Activated CD8-positive, alpha-beta memory T cell treated with anti-CD3 and anti-CD28 coated beads for 24 hours (primary cell): ENCODE results near the gene PDGFRB.

Experiments used
- DNase-seq: peaks from one replicate; pipeline ENCODE4 v3.0.0-alpha.2; 2020

The PDGFRB gene

DNA sequence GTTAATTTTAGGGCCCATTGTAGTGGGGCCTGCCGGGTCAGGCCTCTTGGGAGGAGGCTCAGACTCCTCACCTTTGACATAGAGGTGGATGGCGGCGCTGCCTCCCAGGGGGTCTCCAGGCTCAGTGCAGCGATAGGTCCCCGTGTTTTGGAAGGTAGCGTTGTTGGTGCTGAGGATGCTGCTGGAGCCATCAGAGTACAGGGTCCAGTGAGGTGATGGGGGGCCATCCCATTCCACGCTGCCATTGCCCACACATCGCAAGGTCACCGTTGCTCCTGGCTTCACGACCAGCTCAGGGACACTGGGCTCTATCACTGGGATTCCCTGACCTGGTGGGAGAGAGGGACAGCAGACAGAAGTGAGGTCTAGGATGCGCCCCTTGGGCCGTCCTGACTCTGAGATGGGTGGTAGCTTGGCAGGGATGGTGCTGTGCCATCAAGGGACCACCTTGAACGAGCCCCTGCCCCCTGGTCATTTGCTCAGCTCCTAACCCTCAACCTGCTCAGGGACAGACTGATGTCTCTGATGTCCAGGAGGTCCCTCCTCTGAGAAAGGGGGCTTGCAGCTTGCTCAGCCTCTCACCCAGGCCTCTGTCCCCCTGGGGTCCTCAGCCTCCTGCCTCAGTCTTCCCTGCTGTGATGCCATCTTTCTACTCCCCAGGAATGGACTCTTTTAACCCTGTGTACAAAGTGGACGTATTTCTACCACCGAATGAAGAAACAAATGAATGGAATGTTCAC, 74.8 kb downstream of the PDGFRB start:
- peak; percentile 37 for DNase-seq

DNA sequence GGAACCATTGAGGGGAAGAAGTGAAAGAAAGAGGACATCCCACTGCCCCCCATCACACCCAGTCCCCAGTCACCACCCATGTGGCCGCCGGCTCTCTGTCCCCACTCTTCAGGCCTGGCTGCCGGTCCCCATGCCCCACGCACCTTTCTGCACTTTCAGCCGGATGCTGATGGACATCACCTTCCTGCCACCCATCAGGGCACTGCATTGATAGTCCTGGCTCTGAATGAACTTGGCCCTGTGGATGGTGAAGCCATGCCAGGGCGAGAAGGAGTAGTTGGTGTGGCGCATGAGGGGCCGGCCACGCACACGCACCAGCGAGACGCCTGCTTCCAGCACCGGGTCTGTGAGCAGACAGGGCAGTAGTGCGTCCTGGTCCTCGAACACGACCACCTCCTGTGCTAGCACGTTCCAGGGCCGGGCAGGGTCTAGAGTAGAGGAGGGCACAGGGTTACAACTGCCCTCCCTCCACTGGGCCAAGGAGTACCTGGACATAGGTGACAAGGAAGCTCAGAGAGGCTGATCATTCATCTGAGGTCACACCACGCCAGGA, 75.7 kb downstream of the PDGFRB start:
- peak; percentile 47 for DNase-seq

DNA sequence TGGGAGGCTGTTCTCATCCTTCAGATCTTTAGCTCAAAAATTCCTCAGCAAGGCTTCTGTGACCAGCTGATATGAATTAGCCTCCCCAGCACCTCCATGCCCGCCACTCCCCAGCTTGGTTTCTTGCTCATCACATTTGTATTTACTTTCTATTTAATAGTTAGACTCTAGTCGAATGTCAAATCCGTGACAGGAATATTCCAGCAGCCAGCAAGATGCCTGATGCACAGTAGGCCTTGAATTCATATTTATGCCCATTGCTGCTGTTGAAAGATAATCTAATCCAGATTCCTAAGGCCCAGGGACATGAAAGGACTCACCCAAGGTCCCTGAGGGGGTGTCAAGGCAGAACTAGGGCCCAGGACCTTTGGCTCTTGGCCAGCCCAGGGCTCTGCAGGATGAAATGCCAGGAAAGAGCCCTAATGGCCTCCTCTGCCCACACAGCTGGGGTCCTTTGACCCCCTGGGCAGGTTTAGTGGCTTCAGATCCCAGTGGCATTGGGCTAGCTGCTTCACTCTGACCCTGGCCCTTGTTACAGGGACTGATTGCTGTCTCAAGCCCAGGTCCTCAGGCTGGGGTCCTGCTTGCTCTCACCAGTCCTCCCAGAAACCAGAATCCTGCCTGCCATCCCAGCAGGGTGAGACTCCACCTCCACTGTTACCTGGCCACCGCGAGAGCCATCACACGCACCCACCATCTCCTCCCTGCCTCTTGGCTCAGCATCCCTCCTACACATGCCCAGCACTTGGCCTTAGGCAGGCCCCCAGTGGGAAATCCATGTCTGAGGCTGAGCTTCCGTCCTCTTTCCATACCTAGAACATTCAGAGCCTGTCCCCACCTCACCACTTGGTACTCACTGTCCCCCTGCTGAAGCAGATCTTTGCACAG, 76.6 kb downstream of the PDGFRB start:
- DNase-seq: peak; percentile 30

DNA sequence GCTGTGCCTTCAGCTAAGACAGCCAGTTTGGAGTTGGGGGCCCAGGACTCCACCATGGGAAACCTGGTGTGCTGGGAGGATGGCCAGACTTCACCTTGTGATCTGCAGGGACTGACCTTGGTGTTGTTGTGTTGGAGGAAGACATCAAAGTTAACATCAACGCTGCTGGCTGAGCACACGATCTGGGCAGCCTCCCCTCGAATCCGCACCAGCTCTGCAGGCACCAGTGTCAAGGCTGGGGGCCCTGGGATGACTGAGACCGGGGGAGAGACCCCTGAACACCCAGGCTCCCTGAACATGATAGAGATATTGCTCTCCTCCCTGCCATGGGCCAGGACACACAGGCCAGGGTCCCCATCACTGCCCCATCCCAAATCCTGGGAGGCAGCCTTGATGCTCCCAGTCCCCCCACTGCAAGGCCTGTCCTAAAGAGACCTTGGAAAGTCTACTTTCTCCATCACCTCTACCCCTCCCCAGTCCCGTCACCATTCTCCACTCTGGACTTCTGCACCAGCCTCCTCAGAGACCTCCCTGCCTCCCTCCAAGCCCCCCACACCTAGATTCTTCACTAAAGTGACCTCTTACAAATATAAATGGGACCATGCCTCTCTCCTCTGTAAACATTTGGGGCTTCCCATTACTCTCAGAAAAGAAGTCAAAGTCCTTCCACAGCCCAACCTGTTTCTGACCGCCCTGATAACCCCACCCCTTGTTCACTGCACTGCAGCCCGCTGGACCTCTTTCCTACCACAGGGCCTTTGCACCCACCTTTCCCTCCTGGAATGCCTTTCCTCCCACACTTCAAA, 77.4 kb downstream of the PDGFRB start:
- DNase-seq: peak; percentile 45

DNA sequence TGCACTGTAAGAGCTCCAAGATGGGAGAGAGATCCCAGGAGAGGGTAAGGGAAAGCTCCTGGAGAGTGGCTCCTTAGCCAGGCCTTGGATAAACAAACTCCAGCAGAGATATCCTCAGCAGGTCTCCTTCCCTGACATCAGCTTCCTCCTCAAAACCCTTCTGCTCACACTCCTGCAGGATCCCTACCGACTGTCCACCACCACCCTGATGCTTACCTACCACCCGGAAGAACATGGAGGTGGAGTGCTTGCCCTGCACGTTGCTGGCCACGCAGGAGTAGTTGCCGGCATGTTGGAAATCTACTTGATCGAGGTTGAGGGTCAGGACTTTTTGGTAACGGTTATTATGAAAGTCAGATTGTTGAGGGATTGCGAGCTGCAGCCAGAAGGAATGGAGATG, 78.6 kb downstream of the PDGFRB start:
- peak; percentile 41 for DNase-seq

DNA sequence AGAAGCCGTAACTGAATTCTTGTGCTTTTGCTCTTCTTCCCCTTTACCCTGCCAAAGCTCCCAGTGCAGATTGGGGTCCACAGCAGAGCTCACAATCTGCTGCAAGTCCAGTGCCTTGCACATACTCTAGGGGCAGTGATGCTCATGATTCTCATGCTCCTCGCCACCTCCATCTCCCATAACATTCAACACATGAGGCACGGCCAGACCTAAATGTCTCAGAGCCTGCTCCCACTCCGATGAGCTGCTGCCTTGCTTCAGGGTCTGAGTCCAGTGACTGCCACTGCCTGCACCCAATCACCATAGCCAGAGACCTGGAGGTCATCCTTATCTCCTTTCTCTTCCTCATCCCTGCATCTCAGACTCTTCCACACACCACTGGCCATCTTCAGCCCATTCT, 79.8 kb downstream of the PDGFRB start:
- peak; percentile 19 for DNase-seq

DNA sequence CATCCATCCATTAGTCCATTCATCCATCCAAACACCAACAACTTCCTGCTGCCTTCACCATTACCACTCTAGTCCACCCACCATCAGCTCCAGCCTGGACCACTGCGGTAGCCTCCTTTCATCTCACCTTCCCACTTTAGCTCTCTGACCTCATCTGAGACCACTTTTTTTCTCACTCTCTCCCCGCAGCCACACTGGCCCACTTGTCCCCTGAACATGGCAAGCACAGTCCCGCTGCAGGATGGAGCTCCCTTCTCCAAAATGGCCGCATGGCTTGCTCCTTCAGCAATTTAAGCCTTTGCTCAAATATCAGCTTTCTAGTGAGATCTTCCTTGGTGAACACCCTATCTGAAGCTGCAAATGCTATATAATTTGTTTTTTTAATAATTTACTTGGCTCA, 80.4 kb downstream of the PDGFRB start:
- peak; percentile 13 for DNase-seq

DNA sequence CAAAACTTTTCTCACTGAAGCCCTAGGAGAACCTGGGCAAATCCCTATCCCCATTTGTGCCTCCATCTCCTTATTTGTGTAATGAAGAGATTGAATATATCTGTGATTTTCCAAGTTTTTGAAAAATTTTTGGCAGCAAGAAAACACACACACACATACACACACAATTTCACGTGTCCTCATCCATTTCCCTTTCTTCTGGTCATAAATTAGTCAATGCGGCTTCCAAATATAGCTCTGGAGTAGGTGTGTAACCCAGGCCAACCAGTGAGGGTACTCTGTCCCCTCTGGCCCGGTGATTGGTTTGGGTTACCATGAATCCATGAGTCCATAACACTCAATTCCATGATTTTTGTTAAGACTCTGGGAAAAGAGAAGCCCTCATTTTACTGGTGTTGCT, 82.0 kb downstream of the PDGFRB start:
- DNase-seq: no peak

DNA sequence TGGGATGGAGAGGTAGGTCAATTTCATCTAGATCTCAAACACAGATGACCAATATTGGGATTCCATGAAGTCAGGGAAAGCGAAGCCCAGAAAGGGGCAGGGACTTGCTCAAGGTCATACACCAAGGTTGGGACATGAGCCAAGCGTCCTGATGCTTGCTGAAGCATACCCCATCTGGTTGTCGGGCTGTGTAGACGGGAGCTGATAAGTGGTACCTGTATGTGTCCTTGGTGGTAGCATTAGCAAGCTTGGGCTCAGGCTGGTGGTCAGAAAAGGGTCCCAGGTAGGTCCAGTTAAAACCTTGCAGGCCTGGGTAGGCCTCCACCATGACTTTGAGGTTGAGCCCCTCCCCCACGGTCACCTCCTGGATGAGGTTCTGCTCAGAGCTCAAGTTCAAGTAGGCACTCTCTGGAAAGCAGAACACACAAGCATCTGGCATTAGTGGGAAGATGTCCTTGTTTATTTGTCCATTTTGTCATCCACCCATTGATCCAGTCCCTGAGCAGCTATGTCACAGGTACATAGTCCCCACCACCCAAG, 82.5 kb downstream of the PDGFRB start:
- DNase-seq: peak; percentile 24

DNA sequence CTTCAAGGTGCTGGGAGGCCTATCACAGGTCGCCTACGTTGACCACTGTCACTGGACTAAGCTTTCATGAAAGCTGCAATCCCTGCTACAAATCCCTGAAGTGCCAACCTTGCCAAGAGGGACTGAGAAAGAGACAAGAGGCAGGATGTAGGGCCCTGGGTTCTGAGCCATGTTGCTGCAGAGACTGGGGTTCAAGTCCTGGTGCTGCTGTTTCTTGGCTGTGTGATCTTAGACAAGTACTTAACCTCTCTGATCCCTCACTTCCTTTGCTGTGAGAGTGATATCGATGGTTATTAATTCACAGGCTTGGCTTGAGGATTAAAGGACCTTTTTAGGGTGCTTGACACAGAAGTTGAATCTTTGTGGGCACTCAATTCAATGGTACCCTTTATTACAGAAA, 84.8 kb downstream of the PDGFRB start:
- no peak for DNase-seq

DNA sequence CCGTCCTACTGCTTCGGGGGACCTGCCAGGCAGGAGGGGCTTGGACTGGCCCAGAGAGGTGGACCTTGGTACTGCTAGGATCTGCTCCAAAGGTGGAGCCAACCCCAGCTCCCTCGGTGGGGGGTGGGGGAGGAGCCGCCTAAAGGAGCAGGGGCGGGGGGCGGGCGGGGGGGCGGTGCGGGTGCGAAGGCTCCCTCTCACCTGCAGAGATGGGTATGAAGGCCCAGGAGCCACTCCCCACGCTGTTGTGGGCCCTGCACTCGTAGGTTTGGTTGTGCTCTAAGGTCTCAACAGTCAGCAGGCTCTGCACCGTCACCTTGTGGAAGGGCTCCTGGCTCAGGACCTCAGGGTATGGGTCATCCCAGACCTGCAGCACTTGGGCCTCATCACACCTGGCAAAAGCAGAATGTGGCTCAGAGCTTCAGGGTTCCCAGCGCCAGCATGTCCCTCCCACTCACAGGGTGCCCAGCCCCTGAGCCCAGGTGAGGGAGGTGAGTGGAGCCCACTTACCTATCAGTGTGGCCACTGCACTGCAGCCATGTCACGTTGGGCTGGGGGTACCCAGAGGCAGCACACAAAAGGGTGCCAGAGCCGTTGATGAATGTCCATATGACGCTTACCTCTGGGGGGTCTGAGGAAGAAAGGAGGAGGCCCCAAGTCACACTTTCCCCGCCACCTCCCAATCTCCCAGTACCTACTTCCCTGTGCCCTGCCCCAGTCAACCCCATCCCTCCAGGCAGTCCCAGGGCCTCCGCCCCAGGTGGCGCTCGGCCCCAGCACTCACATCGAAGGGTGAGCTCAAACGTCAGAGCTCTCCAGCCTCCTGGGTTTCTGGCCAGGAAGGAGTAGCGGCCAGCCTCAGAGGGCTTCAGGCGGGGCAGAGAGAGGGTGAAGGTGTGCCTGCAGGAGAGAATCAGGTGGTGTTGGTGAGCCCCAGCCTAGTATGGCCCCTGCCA, 85.7 kb downstream of the PDGFRB start:
- DNase-seq: no peak

DNA sequence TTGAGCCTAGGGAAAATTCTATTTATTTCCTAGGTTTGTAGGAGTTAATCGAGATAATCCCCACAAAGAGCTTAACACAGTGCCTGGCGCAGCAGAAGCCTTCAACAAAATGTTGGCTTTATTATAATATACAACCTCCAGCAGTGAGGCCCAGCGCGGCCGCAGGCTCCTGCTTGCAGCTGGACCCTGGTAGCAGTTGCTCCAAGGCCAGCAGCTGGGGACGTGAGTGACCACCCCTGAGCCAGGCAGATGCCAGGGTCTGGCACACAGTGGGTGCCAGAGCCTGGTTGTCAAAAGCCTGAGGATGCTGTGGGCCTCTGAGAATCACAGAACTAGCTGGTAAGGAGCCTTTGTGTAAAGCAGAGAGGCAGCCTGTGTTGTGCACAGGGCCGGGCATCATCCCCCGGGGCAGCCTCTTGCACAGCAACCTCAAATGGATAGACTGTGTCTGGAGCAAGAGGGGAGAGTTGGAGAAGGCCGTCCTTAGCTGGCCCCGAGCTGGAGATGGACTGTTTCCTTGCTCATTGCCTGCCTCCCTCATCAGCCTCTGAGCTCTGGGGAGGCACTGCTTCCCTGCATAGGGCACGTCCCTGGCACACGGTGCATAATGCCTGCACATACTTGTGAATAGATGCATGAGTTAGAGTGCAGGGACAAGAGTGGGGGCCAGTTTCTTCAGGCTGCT, 86.5 kb downstream of the PDGFRB start:
- DNase-seq: no peak

DNA sequence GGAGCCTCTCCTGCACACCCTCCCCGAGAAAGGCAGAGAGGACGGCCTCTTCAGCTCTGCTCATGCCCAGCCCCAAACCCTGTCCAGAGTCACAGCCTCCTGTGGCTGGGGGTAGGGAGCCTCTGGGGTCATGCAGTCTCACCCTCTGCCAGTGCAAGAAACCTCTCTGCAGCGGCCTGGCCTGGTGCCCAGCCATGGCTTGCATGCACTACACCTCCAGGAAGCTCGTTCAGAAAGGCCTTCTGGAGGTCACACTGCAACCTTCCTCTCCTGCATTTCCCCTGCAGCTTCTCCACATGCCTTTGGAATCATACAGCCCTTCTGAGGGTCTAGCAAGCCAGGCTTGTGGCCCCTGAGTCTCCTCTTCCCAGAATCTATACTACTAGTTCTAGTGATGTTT, 87.2 kb downstream of the PDGFRB start:
- no peak for DNase-seq

DNA sequence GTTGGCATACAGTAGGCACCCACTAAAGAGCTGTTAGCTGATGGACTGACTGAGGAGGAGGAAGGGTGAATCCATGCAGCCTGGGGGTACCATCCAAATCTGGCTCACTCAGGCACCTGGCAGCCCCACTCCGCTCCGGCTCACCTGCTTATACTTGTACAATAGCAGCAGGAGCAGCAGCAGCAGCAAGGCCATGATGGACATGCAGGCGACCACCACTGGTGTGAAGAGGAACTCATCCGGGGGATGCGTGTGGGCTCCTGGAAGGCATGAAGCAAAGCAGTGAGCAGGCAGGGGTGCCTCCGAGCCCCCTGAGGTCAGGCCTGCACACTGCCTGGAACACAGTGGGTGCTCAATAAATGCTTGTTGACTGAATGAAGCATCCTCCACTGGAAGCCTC, 87.6 kb downstream of the PDGFRB start:
- DNase-seq: no peak

DNA sequence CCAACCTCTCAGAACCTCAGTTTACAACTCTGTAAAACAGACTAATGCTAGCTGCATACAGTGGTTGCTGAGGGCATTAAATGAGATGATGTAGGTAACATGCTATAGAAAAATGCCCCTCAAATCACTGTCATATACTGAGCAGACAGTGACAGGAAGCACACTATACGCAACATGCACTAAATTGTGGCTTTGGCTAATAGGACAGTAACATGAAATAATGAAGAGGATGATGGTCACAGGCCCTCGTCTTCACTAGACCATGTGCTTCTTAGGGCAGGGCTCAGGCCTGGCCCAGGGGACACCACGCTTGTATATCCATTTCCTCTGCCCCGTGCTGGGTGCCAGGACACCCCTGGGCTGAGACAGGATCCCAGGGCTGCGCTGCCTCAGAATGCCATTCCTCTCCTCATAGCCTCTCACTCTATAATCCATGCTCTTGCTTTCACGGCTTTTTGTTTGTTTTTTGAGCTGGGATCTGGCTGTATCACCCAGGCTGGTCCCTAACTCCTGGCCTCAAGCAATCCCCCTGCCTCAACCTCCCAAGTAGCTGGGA, 88.2 kb downstream of the PDGFRB start:
- no peak for DNase-seq

DNA sequence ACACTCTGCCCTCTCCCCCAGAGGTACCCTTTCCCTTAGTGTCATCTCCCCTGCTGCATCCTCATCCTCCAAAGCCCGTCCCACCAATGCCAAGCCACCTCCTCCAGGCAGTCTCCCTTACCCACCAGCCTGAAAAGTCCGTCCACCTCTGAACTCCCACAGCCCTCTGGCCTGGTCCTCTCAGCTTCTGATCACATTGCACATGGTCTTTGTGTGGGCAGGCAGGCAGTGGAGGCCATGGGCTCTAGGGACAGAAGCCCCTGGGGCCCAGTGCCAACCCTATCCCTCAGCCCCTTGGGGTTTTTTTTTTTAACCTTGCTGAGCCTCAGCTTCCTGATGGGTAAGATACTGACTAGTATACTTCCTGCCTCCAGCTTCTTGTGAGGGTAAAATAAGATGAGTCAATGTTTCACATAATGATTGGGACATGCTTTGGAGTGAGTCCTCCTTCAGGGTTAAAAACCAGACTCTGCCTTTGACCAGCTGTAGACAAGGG, 88.7 kb downstream of the PDGFRB start:
- no peak for DNase-seq

DNA sequence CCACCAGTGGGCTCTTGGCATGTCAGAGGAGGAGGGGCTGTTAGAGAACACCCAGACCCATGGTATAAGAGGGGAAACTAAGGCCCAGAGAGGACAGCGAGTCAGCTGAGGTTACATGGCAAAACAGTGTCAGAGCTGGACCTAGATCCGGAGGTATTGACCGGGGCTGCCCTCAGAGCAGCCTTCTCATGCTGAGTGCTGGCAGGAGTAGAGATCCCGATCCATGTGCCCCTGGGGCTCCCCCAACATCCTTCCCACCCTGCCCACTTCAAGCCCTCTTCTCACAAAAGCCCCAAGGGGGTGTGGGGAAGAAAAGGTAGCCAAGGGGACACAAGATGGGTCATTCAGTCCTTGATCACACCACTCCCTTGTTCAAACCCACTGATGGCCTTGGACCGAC, 89.2 kb downstream of the PDGFRB start:
- DNase-seq: no peak

DNA sequence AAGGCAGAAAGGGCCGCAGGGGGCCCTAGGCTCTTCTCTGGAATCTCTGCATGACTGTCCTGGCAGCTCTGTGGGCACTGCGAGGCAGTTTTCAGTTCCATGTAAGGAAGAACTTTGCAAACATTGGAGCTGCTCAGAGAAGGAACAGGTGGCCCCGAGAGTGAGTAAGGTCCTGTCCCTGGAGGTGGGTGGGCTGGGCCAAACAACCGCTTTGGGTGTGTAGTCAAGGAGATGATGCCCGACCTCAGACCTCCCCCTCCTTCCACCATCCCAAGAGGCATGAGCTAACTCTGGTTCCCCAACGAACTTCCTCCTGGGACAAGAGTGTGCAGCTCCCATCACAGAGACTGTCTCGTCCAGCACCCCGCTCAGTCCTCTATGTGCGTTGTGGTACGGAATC, 89.8 kb downstream of the PDGFRB start:
- DNase-seq: no peak

DNA sequence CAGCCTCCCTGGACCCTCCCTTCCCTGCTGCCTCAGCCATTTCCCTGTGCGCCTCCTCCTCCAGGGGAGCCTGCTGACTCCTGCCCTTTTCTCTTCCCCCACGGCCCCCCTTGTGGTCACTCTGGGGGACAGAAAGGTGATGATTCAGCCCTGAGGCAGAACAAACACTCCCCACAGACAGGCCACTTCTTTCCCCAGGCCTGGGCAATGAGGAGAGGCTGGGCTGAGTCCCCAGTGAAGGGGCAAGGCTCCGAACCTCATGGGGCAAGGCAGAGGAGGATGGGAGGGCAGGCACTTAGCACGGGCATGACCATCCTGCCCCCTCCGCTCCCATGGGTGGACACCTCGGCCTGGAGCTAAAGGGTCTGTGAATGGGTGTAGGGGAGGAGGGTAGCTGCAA, 90.3 kb downstream of the PDGFRB start:
- no peak for DNase-seq

DNA sequence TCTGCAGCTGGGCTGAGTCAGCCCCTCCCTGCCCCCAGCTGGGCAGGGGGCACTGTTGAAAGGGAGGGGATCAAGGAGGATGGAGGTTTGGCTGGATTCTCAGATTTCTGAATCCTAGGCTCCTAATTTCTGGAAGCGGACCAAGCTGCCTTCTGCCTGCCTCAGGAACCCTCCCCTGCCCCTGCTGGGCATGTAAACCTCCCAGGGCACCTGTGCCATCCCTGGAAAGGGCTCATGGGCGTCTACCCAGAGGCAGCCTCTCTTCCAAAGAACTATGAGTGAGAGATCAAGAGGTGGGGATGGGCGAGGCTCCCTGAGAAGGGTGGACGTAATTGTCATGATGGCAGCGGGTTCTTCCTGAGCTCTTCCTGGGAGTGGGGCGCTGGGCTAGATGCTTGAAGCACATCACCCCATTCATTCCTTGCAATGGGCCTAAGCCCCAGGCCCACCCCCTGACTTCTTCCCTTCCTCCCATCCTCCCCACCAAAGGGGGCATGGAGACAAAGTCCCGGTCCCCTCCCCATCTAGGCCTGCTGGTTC, 90.9 kb downstream of the PDGFRB start:
- no peak for DNase-seq
